HG03135 (cell line): ENCODE data around the gene TBC1D24.

Experiments
- ATAC-seq: cut with Tn5 transposase; IDR thresholded peaks from one replicate; pipeline ENCODE4 v1.9.1; 2021; ENCODE audit warnings: mild to moderate bottlenecking, moderate library complexity; ENCODE audit not compliant: unreplicated experiment

Gene TBC1D24

DNA sequence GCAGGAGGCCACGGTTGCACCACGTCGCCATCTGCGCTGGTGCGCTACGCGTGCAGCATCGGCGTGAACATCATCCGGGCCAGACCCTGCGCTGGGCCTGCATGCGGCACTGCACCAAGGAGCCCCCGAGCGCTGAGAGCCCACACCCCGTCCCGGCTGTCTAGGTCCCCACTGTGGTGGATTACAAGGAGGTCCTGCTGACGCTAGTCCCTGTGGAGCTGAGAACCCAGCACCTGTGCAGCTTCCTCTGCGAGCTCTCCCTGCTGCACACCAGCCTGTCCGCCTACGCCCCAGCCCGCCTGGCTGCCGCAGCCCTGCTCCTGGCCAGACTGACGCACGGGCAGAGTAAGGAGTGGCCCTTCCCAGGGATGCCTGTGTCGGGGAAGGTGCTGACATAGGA lies 25.8 kb upstream of the TBC1D24 start:
- no peak for ATAC-seq

GRCh38 chr16:2450535-2450934 lies 24.4 kb upstream of the TBC1D24 start:
- no peak for ATAC-seq

GRCh38 chr16:2450975-2451381 lies 23.9 kb upstream of the TBC1D24 start:
- no peak for ATAC-seq

- no peak for ATAC-seq
Measured at GRCh38 chr16:2451851-2452320, 23.0 kb upstream of the TBC1D24 start.

DNA sequence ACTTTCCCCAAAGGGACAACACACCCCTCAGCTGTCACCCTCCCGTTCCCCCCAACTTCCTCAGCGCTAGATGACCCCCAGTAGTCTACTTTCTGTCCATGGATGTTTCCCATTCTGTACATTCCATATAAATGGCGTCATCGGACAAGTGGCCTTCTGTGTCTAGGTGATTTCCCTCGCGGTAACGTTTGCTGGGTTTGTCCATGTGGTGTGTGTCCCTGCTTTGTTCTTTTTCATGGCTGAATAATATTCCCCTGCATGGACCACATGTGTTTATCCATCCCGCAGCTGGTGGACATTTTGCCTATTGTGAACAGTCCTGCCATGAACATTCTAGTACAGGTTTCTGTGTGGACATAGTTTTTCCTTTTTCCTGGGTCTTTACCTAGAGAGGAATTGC lies 22.3 kb upstream of the TBC1D24 start:
- no peak for ATAC-seq

GRCh38 chr16:2455081-2455845 lies 19.7 kb upstream of the TBC1D24 start:
- no peak for ATAC-seq

GRCh38 chr16:2456551-2457153 lies 18.3 kb upstream of the TBC1D24 start:
- ATAC-seq: no peak

GRCh38 chr16:2457267-2457666 lies 17.7 kb upstream of the TBC1D24 start:
- ATAC-seq: no peak

GRCh38 chr16:2457946-2458345 lies 17.0 kb upstream of the TBC1D24 start:
- ATAC-seq: no peak

DNA sequence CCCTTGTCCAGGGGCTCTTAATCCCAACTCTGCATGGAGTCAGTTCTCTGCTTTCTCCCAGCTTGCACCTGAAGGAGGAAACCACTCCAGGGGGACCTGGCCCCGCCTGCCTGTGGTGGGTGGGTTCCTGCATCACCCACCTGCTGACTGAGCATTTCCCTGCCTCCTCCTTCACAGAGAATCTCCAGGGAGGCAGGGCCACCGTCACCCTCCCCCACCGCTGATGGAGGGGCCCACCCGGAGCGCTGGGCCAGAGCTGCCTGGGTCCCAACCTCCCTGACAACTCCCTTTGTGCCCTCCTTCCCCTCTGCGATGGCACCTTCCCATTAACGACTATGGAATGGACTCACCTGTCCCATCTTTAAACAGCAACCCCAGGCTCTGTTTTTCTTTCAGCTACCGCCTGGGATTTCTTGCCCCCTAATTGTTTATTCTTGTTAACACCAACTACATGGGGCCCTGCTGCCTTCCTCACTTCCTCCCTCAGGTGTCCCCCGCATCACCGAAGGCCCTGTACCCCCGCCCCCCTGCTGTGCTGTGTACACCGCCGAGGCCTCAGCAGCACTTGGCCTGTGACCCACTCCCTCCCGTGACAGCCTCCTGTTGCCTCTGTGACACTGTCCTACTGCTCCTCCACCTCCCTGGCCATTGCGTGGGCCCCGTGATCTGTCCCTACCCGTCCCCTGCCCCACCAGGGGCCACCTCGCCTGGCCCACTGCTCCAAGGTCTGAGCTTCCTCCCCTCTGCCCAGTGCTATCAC lies 15.9 kb upstream of the TBC1D24 start:
- ATAC-seq: no peak

DNA sequence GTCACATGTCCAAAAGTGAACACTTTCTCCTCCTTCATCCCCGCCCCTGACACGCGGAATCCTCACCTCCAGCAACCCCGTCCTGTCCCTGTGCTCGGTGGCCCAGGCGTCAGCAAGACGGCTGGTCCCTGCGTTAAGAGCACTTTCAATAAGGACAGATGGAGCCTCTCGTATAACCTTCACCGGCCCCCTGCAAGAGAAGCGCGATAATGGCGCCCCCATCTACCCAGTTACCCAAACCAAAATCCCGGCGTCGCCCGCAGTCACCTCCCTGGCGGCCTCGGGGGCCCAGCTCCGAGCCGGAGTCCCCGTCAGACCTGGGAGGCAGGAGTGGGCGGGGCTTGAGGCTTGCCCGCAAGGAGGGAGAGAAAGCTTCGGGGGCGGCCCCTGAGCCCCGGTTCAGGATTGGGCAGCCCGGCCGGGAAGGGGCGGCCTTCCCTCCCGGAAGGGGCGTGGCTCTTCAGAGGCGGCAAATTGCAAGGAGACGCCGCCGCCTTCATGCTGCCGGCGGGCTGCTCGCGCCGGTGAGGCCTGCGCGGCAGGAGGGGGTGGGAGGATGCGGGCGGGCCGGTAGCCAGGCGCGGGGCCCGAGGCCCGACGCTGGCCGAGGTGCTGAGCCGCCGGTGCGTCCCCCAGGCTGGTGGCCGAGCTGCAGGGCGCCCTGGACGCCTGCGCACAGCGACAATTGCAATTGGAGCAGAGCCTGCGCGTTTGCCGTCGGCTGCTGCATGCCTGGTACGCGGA lies 15.1 kb upstream of the TBC1D24 start, which contains the start of gene TEDC2:
TSS of gene TEDC2 (plus strand) at position 463 of the 744 bp plus-strand sequence. CDS start at position 499, 36 bp downstream.
- ATAC-seq: peak; percentile 77

DNA sequence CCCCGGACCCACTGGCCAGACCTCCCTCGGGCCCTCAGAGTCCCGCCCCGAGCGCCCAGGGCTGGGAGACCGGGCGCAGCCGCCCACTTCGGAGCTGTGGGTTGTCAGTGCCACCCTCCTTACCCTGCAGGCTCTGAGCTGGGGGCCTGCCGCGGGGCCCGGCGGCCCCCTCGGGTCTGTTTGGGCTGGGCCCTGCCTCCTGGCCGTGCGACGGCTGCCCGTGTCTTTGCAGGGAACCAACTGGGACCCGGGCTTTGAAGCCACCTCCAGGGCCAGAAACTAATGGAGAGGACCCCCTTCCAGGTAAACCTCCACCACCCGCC lies 14.6 kb upstream of the TBC1D24 start:
- ATAC-seq: no peak

DNA sequence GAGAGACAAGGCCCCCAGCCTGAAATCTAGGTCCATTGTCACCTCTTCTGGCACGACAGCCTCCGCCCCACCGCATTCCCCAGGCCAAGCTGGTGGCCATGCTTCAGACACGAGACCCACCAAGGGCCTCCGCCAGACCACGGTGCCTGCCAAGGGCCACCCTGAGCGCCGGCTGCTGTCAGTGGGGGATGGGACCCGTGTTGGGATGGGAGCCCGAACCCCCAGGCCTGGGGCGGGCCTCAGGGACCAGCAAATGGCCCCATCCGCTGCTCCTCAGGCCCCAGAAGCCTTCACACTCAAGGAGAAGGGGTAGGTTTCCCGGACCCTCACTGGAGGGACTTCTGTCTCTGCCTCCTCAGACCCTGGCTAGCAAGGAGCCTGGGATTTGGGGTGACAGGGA lies 14.0 kb upstream of the TBC1D24 start:
- no peak for ATAC-seq

DNA sequence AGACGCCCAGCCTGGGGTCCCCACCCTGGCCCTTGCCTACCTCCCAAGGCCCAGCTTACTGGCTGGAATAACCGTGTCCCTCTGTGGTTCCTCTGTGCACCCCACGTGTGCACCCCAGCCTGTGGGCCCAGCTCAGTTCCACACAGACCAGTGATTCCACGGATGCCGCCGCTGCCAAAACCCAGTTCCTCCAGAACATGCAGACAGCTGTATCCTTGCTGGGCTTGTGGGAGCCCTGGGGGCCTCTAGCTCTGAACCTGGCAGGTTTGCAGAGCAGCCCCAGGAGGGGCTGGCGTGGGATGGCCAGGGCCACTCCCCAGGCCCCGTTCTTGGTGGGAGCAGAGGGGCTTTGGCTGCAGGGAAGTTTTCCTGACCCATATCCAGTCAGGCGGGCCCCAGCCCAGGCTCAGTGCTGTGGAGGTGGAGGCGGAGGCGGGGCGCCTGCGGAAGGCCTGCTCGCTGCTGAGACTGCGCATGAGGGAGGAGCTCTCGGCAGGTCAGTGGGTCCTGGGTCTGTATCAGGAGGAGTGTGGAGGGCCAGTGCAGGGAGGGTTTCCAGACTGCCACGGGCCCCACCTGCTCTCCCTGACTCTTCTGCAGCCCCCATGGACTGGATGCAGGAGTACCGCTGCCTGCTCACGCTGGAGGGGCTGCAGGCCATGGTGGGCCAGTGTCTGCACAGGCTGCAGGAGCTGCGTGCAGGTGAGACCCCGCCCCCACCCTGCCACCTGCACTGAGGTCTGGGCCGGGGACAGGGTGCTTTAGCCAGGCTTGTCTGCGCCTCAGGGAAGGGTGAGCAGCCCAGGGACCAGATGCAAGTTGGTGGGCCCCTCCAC lies 12.7 kb upstream of the TBC1D24 start:
- no peak for ATAC-seq

DNA sequence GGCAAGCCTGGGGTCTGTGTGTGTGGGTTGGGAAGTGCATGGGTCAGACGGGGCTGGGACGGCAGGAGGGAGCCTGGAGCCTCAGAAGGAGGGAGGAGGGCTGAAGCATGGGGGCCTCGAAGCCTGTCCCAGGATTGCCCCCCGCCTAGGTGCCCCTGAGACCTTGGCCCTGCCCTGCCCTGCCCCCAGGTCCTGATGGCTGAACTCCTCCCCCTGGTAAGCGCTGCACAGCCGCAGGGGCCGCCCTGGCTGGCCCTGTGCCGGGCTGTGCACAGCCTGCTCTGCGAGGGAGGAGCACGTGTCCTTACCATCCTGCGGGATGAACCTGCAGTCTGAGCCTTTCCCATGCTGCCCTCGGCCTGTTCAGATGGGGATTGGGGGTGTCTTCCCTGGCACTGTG lies 10.6 kb upstream of the TBC1D24 start:
- no peak for ATAC-seq

DNA sequence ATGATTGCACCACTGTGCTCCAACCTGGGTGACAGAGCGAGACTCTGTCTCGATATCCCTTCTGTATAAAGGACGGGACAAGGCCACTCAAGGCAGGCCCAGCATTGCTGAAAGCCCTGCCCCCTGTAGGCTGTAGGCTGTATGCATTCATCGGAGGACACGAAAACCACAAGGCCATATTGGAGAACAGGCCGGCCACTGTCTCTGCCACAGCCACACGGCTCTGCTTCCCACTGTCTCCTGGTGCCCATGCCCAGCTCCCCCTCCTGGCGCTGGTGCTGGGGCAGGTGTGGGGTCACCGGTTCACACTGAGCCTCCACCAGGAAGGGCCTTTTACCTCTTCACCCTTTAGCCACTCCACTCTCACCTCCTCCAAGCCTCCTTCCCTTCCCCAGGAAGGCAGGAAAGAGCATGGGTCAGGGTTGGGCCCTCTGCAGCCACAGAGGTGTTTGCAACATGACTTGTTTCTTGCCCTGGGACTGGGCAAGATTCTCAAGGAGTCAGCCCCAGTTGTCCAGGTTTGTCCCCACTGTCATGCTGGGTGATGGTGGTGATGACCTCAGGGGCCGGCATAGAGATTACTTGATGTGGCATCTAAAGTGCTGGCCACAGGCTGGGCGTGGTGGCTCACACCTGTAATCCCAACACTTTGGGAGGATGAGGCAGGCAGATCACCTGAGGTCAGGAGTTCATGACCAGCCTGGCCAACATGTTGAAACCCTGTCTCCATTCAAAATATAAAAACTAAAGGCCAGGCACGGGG lies 9.1 kb upstream of the TBC1D24 start:
- no peak for ATAC-seq

- ATAC-seq: no peak
Measured at GRCh38 chr16:2466667-2467527, 8.0 kb upstream of the TBC1D24 start.

- ATAC-seq: no peak
Measured at GRCh38 chr16:2467528-2468232, 7.2 kb upstream of the TBC1D24 start.
